ENCODE results near the gene RAD51B. TPM values are rescaled to one million over a fixed set of nuclear protein-coding genes. Genes with fewer than 3 reads are reported as not detected.

RAD51B gene
- total and polyA plus RNA-seq, 2 donors (not counting 1 experiment from before 2014, with no cell fraction given), result 4.6 to 16.3 TPM

DNA sequence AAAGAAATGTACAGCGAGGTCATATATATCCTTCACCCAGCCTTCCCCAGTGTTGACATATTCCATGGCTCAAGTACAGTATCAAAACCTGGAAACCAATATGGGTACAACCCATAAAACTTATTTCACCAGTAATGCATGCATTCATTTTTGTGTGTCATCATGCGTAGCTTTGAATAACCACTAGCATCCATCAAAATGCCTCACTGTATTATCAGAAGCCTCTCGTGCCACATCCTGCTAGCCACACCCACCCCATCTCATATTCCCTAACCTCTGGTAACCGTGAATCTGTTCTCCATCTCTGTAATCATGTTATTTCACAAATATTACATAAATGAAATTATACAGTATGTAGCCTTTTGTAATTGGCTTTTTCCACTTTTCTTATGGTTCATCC is 314.3 kb downstream of the RAD51B start:
- Histone ChIP-seq H3K27ac (ENCODE audit: insufficient read depth, low read length) (no peak overlapping the region), H3K4me1 (ENCODE audit: control insufficient read depth, extremely low read depth, insufficient read depth, low read length) (peaks cover 3% of the 10 kb centered on the region)
- TF ChIP-seq, protein P1, sequence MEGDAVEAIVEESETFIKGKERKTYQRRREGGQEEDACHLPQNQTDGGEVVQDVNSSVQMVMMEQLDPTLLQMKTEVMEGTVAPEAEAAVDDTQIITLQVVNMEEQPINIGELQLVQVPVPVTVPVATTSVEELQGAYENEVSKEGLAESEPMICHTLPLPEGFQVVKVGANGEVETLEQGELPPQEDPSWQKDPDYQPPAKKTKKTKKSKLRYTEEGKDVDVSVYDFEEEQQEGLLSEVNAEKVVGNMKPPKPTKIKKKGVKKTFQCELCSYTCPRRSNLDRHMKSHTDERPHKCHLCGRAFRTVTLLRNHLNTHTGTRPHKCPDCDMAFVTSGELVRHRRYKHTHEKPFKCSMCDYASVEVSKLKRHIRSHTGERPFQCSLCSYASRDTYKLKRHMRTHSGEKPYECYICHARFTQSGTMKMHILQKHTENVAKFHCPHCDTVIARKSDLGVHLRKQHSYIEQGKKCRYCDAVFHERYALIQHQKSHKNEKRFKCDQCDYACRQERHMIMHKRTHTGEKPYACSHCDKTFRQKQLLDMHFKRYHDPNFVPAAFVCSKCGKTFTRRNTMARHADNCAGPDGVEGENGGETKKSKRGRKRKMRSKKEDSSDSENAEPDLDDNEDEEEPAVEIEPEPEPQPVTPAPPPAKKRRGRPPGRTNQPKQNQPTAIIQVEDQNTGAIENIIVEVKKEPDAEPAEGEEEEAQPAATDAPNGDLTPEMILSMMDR (conservative IDR thresholded peaks at IDR 0.05 in 1 of 2, IDR thresholded peaks at IDR 0.05 in 1 of 2; ENCODE audit: low read depth in 1 of 2, low read length in 2 of 2), result no peak
- TF ChIP-seq EZH2 (IDR thresholded peaks at IDR 0.05; ENCODE audit: low read length, missing control alignments), result no peak

DNA sequence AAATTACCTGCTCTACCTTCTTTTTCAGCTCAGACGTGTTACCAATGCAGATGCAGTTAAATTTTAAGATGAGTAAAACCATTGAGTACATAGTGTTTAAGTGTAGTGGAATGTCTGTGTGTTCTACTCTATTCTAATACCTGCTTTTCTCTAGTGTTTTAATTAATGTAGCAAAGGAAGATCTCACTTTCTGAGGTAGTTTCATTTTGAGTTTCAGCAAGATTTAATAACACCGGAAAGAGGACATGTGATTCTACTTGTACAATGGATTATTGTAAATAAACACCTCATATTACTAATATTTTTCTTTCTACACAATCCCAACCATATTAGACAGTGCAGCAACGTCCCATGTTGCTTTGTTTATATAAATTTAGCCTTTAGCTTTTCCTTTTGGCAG is 315.4 kb downstream of the RAD51B start:
- Histone ChIP-seq H3K79me2 (ENCODE audit: control insufficient read depth, insufficient read depth, low read length) (no peaks in the 10 kb centered on the region), H3K4me3 (replicated peaks in 1 of 4; ENCODE audit: control extremely low read depth in 1 of 4, insufficient read depth in 1 of 4, low read depth in 3 of 4, low read length in 4 of 4) (no peak overlapping the region), H2AFZ (ENCODE audit: low read length) (no peak overlapping the region), H3K27ac (ENCODE audit: insufficient read depth, low read length) (no peak overlapping the region), H4K20me1 (ENCODE audit: control insufficient read depth, extremely low read depth, insufficient read depth, low read length) (no peaks in the 10 kb centered on the region), H3K27me3 (ENCODE audit: control insufficient read depth, insufficient read depth, low read length) (no peaks in the 10 kb centered on the region), H3K4me2 (ENCODE audit: extremely low read depth, insufficient read depth, low read length) (no peak overlapping the region), H3K36me3 (ENCODE audit: control insufficient read depth, insufficient read depth, low read length) (no peaks in the 10 kb centered on the region), H3K9me3 (ENCODE audit: control insufficient read depth, insufficient read depth, low read depth, low read length) (no peaks in the 10 kb centered on the region), H3K9ac (ENCODE audit: insufficient read depth, low read length) (no peak overlapping the region), H3K4me1 (ENCODE audit: control insufficient read depth, extremely low read depth, insufficient read depth, low read length) (peaks cover 9% of the 10 kb centered on the region)
- no peak for DNase-seq (ENCODE audit: low read depth in 2 of 2)
- TF ChIP-seq EZH2 (IDR thresholded peaks at IDR 0.05; ENCODE audit: low read length, missing control alignments), result no peak
- TF ChIP-seq, protein P1 (conservative IDR thresholded peaks at IDR 0.05 in 1 of 2, IDR thresholded peaks at IDR 0.05 in 1 of 2; ENCODE audit: low read depth in 1 of 2, low read length in 2 of 2), result no peak

More for the DNA sequence above, 314.3 kb downstream of the RAD51B start:
- Histone ChIP-seq H3K4me3 (replicated peaks in 1 of 4; ENCODE audit: control extremely low read depth in 1 of 4, insufficient read depth in 1 of 4, low read depth in 3 of 4, low read length in 4 of 4) (no peak overlapping the region), H3K27me3 (ENCODE audit: control insufficient read depth, insufficient read depth, low read length) (no peaks in the 10 kb centered on the region), H3K9me3 (ENCODE audit: control insufficient read depth, insufficient read depth, low read depth, low read length) (no peaks in the 10 kb centered on the region), H3K79me2 (ENCODE audit: control insufficient read depth, insufficient read depth, low read length) (no peaks in the 10 kb centered on the region), H3K36me3 (ENCODE audit: control insufficient read depth, insufficient read depth, low read length) (no peaks in the 10 kb centered on the region), H3K9ac (ENCODE audit: insufficient read depth, low read length) (no peak overlapping the region), H4K20me1 (ENCODE audit: control insufficient read depth, extremely low read depth, insufficient read depth, low read length) (no peaks in the 10 kb centered on the region), H3K4me2 (ENCODE audit: extremely low read depth, insufficient read depth, low read length) (no peak overlapping the region), H2AFZ (ENCODE audit: low read length) (no peak overlapping the region)
- peak in 1 of 2 donors; percentile 45 for DNase-seq (ENCODE audit: low read depth in 2 of 2)

DNA sequence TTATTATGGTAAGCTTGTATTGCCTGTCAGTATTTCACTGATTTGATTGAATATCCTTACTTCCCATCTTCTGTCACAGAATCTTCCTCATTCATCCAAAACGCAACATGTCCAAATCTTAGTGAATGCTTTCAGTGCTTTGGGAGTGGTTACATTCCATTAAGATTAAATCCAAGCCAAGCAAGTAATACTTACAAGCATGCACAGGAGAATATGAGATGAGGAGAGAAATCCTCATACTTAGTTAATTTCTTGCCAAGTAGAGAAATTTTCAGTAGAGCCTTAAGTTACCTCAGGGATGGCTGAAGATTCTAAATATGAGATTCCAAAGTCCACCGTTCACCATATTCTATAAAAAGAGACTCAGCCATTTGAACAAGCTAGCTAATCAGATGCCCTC is 316.0 kb downstream of the RAD51B start:
- no peaks in the 10 kb centered on the region for H3K36me3 ChIP-seq (ENCODE audit: control insufficient read depth, insufficient read depth, low read length)
- H3K9me3 ChIP-seq (ENCODE audit: control insufficient read depth, insufficient read depth, low read depth, low read length), result no peaks in the 10 kb centered on the region
- no peaks in the 10 kb centered on the region for H4K20me1 ChIP-seq (ENCODE audit: control insufficient read depth, extremely low read depth, insufficient read depth, low read length)
- H3K9ac ChIP-seq (ENCODE audit: insufficient read depth, low read length), result no peak overlapping the region
- H3K4me1 ChIP-seq (ENCODE audit: control insufficient read depth, extremely low read depth, insufficient read depth, low read length), result peaks cover 9% of the 10 kb centered on the region
- H3K4me2 ChIP-seq (ENCODE audit: extremely low read depth, insufficient read depth, low read length), result no peak overlapping the region
- TF ChIP-seq EZH2 (IDR thresholded peaks at IDR 0.05; ENCODE audit: low read length, missing control alignments), result no peak
- TF ChIP-seq, protein P1 (conservative IDR thresholded peaks at IDR 0.05 in 1 of 2, IDR thresholded peaks at IDR 0.05 in 1 of 2; ENCODE audit: low read depth in 1 of 2, low read length in 2 of 2), result no peak
- no peaks in the 10 kb centered on the region for H3K79me2 ChIP-seq (ENCODE audit: control insufficient read depth, insufficient read depth, low read length)
- no peak overlapping the region for H3K27ac ChIP-seq (ENCODE audit: insufficient read depth, low read length)
- no peak overlapping the region for H2AFZ ChIP-seq (ENCODE audit: low read length)
- peak in 1 of 2 donors; percentile 86 for DNase-seq (ENCODE audit: low read depth in 2 of 2)
- no peaks in the 10 kb centered on the region for H3K27me3 ChIP-seq (ENCODE audit: control insufficient read depth, insufficient read depth, low read length)
- no peak overlapping the region for H3K4me3 ChIP-seq (replicated peaks in 1 of 4; ENCODE audit: control extremely low read depth in 1 of 4, insufficient read depth in 1 of 4, low read depth in 3 of 4, low read length in 4 of 4)
